ENCODE data around the gene PFKFB1. TPM values are rescaled to one million over a fixed set of nuclear protein-coding genes. Genes with fewer than 3 reads are reported as not detected.

Gene PFKFB1
- not detected for polyA plus RNA-seq (2012; ENCODE audit: insufficient read length, low read depth)

GRCh38 chrX:54994099-54994498, at the start of gene PFKFB1:
Gene PFKFB1 (minus strand): TSS chrX:54994188. CDS start chrX:54994007, 181 bp downstream.
- TF ChIP-seq SIN3A (IDR thresholded peaks at IDR 0.05; ENCODE audit: borderline replicate concordance, insufficient read depth, low read length) (no peak), REST (IDR thresholded peaks at IDR 0.05; ENCODE audit: insufficient read depth in 1 of 2, low read depth in 2 of 2, low read length in 2 of 2) (no peak), TAF1 (IDR thresholded peaks at IDR 0.05; ENCODE audit: borderline replicate concordance, insufficient read depth, low read length) (no peak), FOXP2 (optimal IDR thresholded peaks at IDR 0.05; ENCODE audit: borderline replicate concordance, extremely low read depth, extremely low read length, insufficient read depth) (no peak), POLR2AphosphoS5 (IDR thresholded peaks at IDR 0.05; ENCODE audit: low read depth, low read length) (no peak)

- TF ChIP-seq POLR2AphosphoS5 (IDR thresholded peaks at IDR 0.05; ENCODE audit: low read depth, low read length), result no peak
- TF ChIP-seq REST (IDR thresholded peaks at IDR 0.05; ENCODE audit: insufficient read depth in 1 of 2, low read depth in 2 of 2, low read length in 2 of 2), result no peak
- TF ChIP-seq FOXP2 (optimal IDR thresholded peaks at IDR 0.05; ENCODE audit: borderline replicate concordance, extremely low read depth, extremely low read length, insufficient read depth), result no peak
- no peak for TF ChIP-seq SIN3A (IDR thresholded peaks at IDR 0.05; ENCODE audit: borderline replicate concordance, insufficient read depth, low read length)
- TF ChIP-seq TAF1 (IDR thresholded peaks at IDR 0.05; ENCODE audit: borderline replicate concordance, insufficient read depth, low read length), result no peak
Observed at GRCh38 chrX:55041514-55041913, 47.5 kb upstream of the PFKFB1 start.

DNA sequence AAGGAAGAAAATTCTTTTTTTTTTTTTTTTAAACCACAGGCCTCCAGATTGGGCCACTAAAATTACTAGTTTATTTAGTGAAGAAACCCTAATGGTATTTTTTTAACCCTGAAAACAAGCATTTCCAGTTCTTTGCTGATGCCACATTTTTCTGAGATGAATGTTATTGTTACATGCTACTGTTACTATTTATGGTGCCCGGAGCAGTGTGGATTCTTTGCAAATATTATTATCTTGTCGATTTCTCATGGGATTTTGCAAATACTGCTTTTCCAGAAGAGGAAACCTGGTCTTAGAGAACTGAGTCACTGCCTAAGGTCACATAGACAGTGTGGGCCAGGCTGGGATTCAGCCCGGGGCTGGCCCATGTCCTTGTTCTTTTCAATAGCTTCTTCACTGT, 45.5 kb upstream of the PFKFB1 start:
- TF ChIP-seq SIN3A (IDR thresholded peaks at IDR 0.05; ENCODE audit: borderline replicate concordance, insufficient read depth, low read length) (no peak), TAF1 (IDR thresholded peaks at IDR 0.05; ENCODE audit: borderline replicate concordance, insufficient read depth, low read length) (no peak), POLR2AphosphoS5 (IDR thresholded peaks at IDR 0.05; ENCODE audit: low read depth, low read length) (no peak), REST (IDR thresholded peaks at IDR 0.05; ENCODE audit: insufficient read depth in 1 of 2, low read depth in 2 of 2, low read length in 2 of 2) (no peak), FOXP2 (optimal IDR thresholded peaks at IDR 0.05; ENCODE audit: borderline replicate concordance, extremely low read depth, extremely low read length, insufficient read depth) (no peak)

DNA sequence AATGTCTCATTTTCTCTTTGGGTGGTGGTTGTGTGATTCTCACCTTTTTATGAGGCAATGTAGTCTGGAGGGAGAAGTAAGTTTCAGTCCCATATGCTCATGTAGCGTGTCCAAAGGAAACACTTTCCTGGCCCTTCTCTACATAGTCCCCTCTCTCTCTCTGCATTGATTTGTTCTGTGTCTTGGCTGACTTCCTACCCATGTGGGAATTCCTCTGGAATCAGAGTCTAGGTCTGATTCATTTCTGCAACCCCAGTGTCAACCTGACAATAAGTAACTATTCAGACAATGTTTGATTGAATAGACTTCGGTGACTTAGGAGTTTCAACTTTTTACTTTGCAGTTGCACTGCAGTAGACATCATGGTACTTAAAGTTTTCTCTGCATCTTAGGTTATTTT, 39.4 kb upstream of the PFKFB1 start:
- no peak for TF ChIP-seq POLR2AphosphoS5 (IDR thresholded peaks at IDR 0.05; ENCODE audit: low read depth, low read length)
- TF ChIP-seq FOXP2 (optimal IDR thresholded peaks at IDR 0.05; ENCODE audit: borderline replicate concordance, extremely low read depth, extremely low read length, insufficient read depth), result no peak

GRCh38 chrX:55030271-55031205, 36.5 kb upstream of the PFKFB1 start, which contains the start of gene ALAS2:
Gene ALAS2 (minus strand): TSS chrX:55030977. CDS start chrX:55026000, 4,977 bp downstream.
- no peak for TF ChIP-seq FOXP2 (optimal IDR thresholded peaks at IDR 0.05; ENCODE audit: borderline replicate concordance, extremely low read depth, extremely low read length, insufficient read depth)
- no peak for TF ChIP-seq REST (IDR thresholded peaks at IDR 0.05; ENCODE audit: insufficient read depth in 1 of 2, low read depth in 2 of 2, low read length in 2 of 2)
- no peak for TF ChIP-seq SIN3A (IDR thresholded peaks at IDR 0.05; ENCODE audit: borderline replicate concordance, insufficient read depth, low read length)
